Activated naive CD4-positive, alpha-beta T cell treated with anti-CD3 and anti-CD28 coated beads, Interleukin-2, amount 50 U/mL, for 72 hours (primary cell): ENCODE measurements around the gene HOXA5. TPM values are rescaled to one million over a fixed set of nuclear protein-coding genes. Genes with fewer than 3 reads are reported as not detected.

Experiments used
- ATAC-seq, 2 donors: fragments of 150-1000 bp; cut with Tn5 transposase; 2 replicates each; pipeline ENCODE4 v1.10.0; 2021; ENCODE audit warnings: mild to moderate bottlenecking in 2 of 2, moderate library complexity in 2 of 2
- DNase-seq, 2 donors: peaks; one replicate each; pipeline ENCODE4 v3.0.0; 2021 to 2022; ENCODE audit warnings: low spot score in 2 of 2
- H3K27ac Mint-ChIP-seq, 2 donors: one replicate each; pipeline ENCODE4 v1.8.0; 2022; ENCODE audit warnings: mild to moderate bottlenecking in 2 of 2, mixed read lengths in 2 of 2
- H3K36me3 Mint-ChIP-seq, 2 donors: one replicate each; pipeline ENCODE4 v1.8.0; 2022; ENCODE audit warnings: mixed read lengths in 2 of 2
- H3K9me3 Mint-ChIP-seq, 2 donors: one replicate each; pipeline ENCODE4 v1.8.0; 2022; ENCODE audit warnings: mixed read lengths in 2 of 2
- total RNA-seq, 2 donors: library from RNA; stranded (reverse); gene quantifications; one replicate each; pipeline ENCODE4 v1.2.3, GENCODE V29; 2022

Gene HOXA5
- total RNA-seq, 2 donors from 2014 or later: not detected

- DNase-seq (no peak), ATAC-seq (no peak)
- no peaks in the 10 kb centered on the region for H3K9me3 Mint-ChIP-seq
- no peak overlapping the region for H3K27ac Mint-ChIP-seq
- no peaks in the 10 kb centered on the region for H3K36me3 Mint-ChIP-seq
These were observed 5.0 kb downstream of the HOXA5 start for GRCh38 chr7:27138472-27138871.

- Mint-ChIP-seq H3K9me3 (no peaks in the 10 kb centered on the region), H3K36me3 (no peaks in the 10 kb centered on the region), H3K27ac (no peak overlapping the region)
- ATAC-seq (no peak), DNase-seq (no peak)
These were observed 5.7 kb downstream of the HOXA5 start for GRCh38 chr7:27137640-27138315.

- H3K9me3 Mint-ChIP-seq: no peaks in the 10 kb centered on the region
- no peak overlapping the region for H3K27ac Mint-ChIP-seq
- peaks cover 0 to 1% of the 10 kb centered on the region in 2 donors for H3K36me3 Mint-ChIP-seq
- ATAC-seq (peak; percentile 74 to 90), DNase-seq (no peak)
These were observed 9.1 kb downstream of the HOXA5 start for GRCh38 chr7:27134392-27134791.

GRCh38 chr7:27133409-27134231, 9.9 kb downstream of the HOXA5 start:
- ATAC-seq (peak in 1 of 2 donors; percentile 1), DNase-seq (no peak)
- Mint-ChIP-seq H3K36me3 (peaks cover 0 to 4% of the 10 kb centered on the region in 2 donors), H3K9me3 (no peaks in the 10 kb centered on the region), H3K27ac (no peak overlapping the region)

GRCh38 chr7:27132978-27133377, 10.5 kb downstream of the HOXA5 start:
- DNase-seq (no peak), ATAC-seq (no peak)
- no peaks in the 10 kb centered on the region for H3K9me3 Mint-ChIP-seq
- H3K27ac Mint-ChIP-seq: no peak overlapping the region
- peaks cover 0 to 4% of the 10 kb centered on the region in 2 donors for H3K36me3 Mint-ChIP-seq

GRCh38 chr7:27132214-27132613, 11.3 kb downstream of the HOXA5 start:
- peaks cover 0 to 4% of the 10 kb centered on the region in 2 donors for H3K36me3 Mint-ChIP-seq
- ATAC-seq: no peak
- no peaks in the 10 kb centered on the region for H3K9me3 Mint-ChIP-seq
- no peak overlapping the region for H3K27ac Mint-ChIP-seq
- no peak for DNase-seq

GRCh38 chr7:27131390-27131819, 12.1 kb downstream of the HOXA5 start:
- ATAC-seq: no peak
- no peak for DNase-seq
- H3K9me3 Mint-ChIP-seq: no peaks in the 10 kb centered on the region
- peaks cover 0 to 4% of the 10 kb centered on the region in 2 donors for H3K36me3 Mint-ChIP-seq
- peak overlapping the region in 1 of 2 donors; percentile 60 for H3K27ac Mint-ChIP-seq

- Mint-ChIP-seq H3K27ac (peak within 1 kb of the TSS in 1 of 2 donors; percentile 60), H3K9me3 (no peaks in the 10 kb centered on the region), H3K36me3 (peaks cover 0 to 4% of the 10 kb centered on the region in 2 donors)
- ATAC-seq: peak; percentile 62 to 86
- peak; percentile 56 to 71 for DNase-seq
These were observed 12.7 kb downstream of the HOXA5 start, which contains the start of gene HOXA4 for GRCh38 chr7:27130540-27131389. Gene HOXA4, minus strand, starts transcription at chr7:27130757. Its CDS starts 24 bp downstream, at chr7:27130733.

GRCh38 chr7:27129729-27130539, 13.5 kb downstream of the HOXA5 start:
- DNase-seq (no peak), ATAC-seq (peak; percentile 21 to 29)
- Mint-ChIP-seq H3K9me3 (no peaks in the 10 kb centered on the region), H3K36me3 (peaks cover 0 to 4% of the 10 kb centered on the region in 2 donors), H3K27ac (no peak overlapping the region)

- ATAC-seq (no peak), DNase-seq (no peak)
- peaks cover 0 to 4% of the 10 kb centered on the region in 2 donors for H3K36me3 Mint-ChIP-seq
- no peaks in the 10 kb centered on the region for H3K9me3 Mint-ChIP-seq
- no peak overlapping the region for H3K27ac Mint-ChIP-seq
These were observed 14.4 kb downstream of the HOXA5 start for GRCh38 chr7:27128776-27129728.

GRCh38 chr7:27128034-27128433, 15.4 kb downstream of the HOXA5 start:
- no peaks in the 10 kb centered on the region for H3K9me3 Mint-ChIP-seq
- ATAC-seq (no peak), DNase-seq (no peak)
- peaks cover 0 to 4% of the 10 kb centered on the region in 2 donors for H3K36me3 Mint-ChIP-seq
- H3K27ac Mint-ChIP-seq: no peak overlapping the region

- peaks cover 0 to 4% of the 10 kb centered on the region in 2 donors for H3K36me3 Mint-ChIP-seq
- H3K27ac Mint-ChIP-seq: no peak overlapping the region
- no peaks in the 10 kb centered on the region for H3K9me3 Mint-ChIP-seq
- ATAC-seq (no peak), DNase-seq (no peak)
These were observed 16.7 kb downstream of the HOXA5 start for GRCh38 chr7:27126596-27127327.

- H3K9me3 Mint-ChIP-seq: no peaks in the 10 kb centered on the region
- peaks cover 0 to 4% of the 10 kb centered on the region in 2 donors for H3K36me3 Mint-ChIP-seq
- no peak for ATAC-seq
- DNase-seq: no peak
- no peak overlapping the region for H3K27ac Mint-ChIP-seq
These were observed 17.5 kb downstream of the HOXA5 start for GRCh38 chr7:27125986-27126394.

GRCh38 chr7:27124902-27125689, 18.4 kb downstream of the HOXA5 start:
- no peak for ATAC-seq
- H3K36me3 Mint-ChIP-seq: peaks cover 0 to 4% of the 10 kb centered on the region in 2 donors
- DNase-seq: no peak
- no peak overlapping the region for H3K27ac Mint-ChIP-seq
- H3K9me3 Mint-ChIP-seq: no peaks in the 10 kb centered on the region
